Adipocyte (in vitro differentiated cells): Measurements from ENCODE around the gene TMX2.

Source experiments
- DNase-seq: peaks from one replicate; pipeline ENCODE4 v3.0.0-alpha.2; 2015; ENCODE audit warnings: low read depth
- H3K27me3 ChIP-seq: replicated peaks from 2 replicates; pipeline ENCODE4 v1.7.0; 2013; ENCODE audit warnings: mild to moderate bottlenecking, low read length, moderate library complexity; ENCODE audit not compliant: control insufficient read depth, insufficient read depth
- H3K36me3 ChIP-seq: 2 replicates; pipeline ENCODE4 v1.7.0; 2013; ENCODE audit warnings: low read length, mild to moderate bottlenecking, moderate library complexity; ENCODE audit not compliant: control insufficient read depth, insufficient read depth, severe bottlenecking
- H3K4me1 ChIP-seq: 2 replicates; pipeline ENCODE4 v1.7.0; 2013; ENCODE audit warnings: mild to moderate bottlenecking, low read length, moderate library complexity; ENCODE audit not compliant: control insufficient read depth, insufficient read depth
- H3K4me3 ChIP-seq: 2 replicates; pipeline ENCODE4 v1.7.0; 2013; ENCODE audit warnings: mild to moderate bottlenecking, low read length, moderate library complexity
- H3K9ac ChIP-seq: 2 replicates; pipeline ENCODE4 v1.7.0; 2013; ENCODE audit warnings: mild to moderate bottlenecking, low read length, moderate library complexity
- H3K9me3 ChIP-seq: 2 replicates; pipeline ENCODE4 v1.7.0; 2013; ENCODE audit warnings: mild to moderate bottlenecking, low read length, moderate library complexity; ENCODE audit not compliant: control insufficient read depth

The TMX2 gene

GRCh38 chr11:57786436-57786835 is 74.0 kb downstream of the TMX2 start:
- Histone ChIP-seq H3K4me3 (no peak overlapping the region), H3K9me3 (no peaks in the 10 kb centered on the region), H3K27me3 (no peaks in the 10 kb centered on the region), H3K36me3 (peaks cover under 1% of the 10 kb centered on the region), H3K4me1 (peaks cover 30% of the 10 kb centered on the region), H3K9ac (no peak overlapping the region)
- no peak for DNase-seq

- H3K4me1 ChIP-seq, result peaks cover 27% of the 10 kb centered on the region
- H3K27me3 ChIP-seq, result no peaks in the 10 kb centered on the region
- no peak overlapping the region for H3K9ac ChIP-seq
- no peaks in the 10 kb centered on the region for H3K9me3 ChIP-seq
- H3K4me3 ChIP-seq, result no peak overlapping the region
- H3K36me3 ChIP-seq, result peaks cover 3% of the 10 kb centered on the region
- DNase-seq, result no peak
Observed at GRCh38 chr11:57787006-57787604, 74.7 kb downstream of the TMX2 start.

GRCh38 chr11:57787920-57788702 is 75.7 kb downstream of the TMX2 start:
- DNase-seq, result peak; percentile 21
- Histone ChIP-seq H3K4me3 (no peak overlapping the region), H3K4me1 (peaks cover 32% of the 10 kb centered on the region), H3K36me3 (peaks cover 3% of the 10 kb centered on the region), H3K27me3 (no peaks in the 10 kb centered on the region), H3K9ac (no peak overlapping the region), H3K9me3 (no peaks in the 10 kb centered on the region)

GRCh38 chr11:57788703-57789088 is 76.3 kb downstream of the TMX2 start:
- no peak overlapping the region for H3K9ac ChIP-seq
- no peaks in the 10 kb centered on the region for H3K27me3 ChIP-seq
- no peaks in the 10 kb centered on the region for H3K9me3 ChIP-seq
- peaks cover 35% of the 10 kb centered on the region for H3K4me1 ChIP-seq
- DNase-seq, result no peak
- H3K4me3 ChIP-seq, result no peak overlapping the region
- peaks cover 6% of the 10 kb centered on the region for H3K36me3 ChIP-seq
